ENCODE results near the gene DUSP8. TPM values are rescaled to one million over a fixed set of nuclear protein-coding genes. Genes with fewer than 3 reads are reported as not detected.

The DUSP8 gene
- total RNA-seq, 4 donors from 2014 or later: 2.5 to 18.4 (median 13.2) TPM

GRCh38 chr11:1560002-1560648 is 11.9 kb downstream of the DUSP8 start:
- H3K9me3 ChIP-seq: no peaks in the 10 kb centered on the region
- H3K4me3 ChIP-seq: no peak overlapping the region
- no peaks in the 10 kb centered on the region for H3K27me3 ChIP-seq
- peaks cover 0 to 64% (median 8%) of the 10 kb centered on the region in 4 donors for H3K4me1 ChIP-seq
- H3K27ac ChIP-seq: peak overlapping the region in 3 of 4 donors; percentile 71 to 91 (median 84)
- DNase-seq: peak in 1 of 3 donors; percentile 45
- no peak for TF ChIP-seq CTCF (IDR thresholded peaks at IDR 0.05)
- no peak for TF ChIP-seq POLR2A (IDR thresholded peaks at IDR 0.05)
- H3K36me3 ChIP-seq: peaks cover 0 to 28% (median 0%) of the 10 kb centered on the region in 3 donors

- Histone ChIP-seq H3K9me3 (no peaks in the 10 kb centered on the region), H3K4me3 (peak overlapping the region in 2 of 4 donors; percentile 24 to 28), H3K36me3 (peaks cover 0 to 28% (median 0%) of the 10 kb centered on the region in 3 donors), H3K27me3 (no peaks in the 10 kb centered on the region), H3K27ac (peak overlapping the region in 3 of 4 donors; percentile 71 to 91 (median 84)), H3K4me1 (peaks cover 0 to 64% (median 8%) of the 10 kb centered on the region in 4 donors)
- TF ChIP-seq CTCF (IDR thresholded peaks at IDR 0.05) (peak in 2 of 6 experiments; percentile 4 to 7), POLR2A (IDR thresholded peaks at IDR 0.05) (peak in 1 of 2 donors; percentile 84)
- peak; percentile 55 to 94 (median 92) for DNase-seq
These were observed 12.7 kb downstream of the DUSP8 start for GRCh38 chr11:1559111-1559951.

GRCh38 chr11:1558775-1559110 is 13.3 kb downstream of the DUSP8 start:
- H3K27ac ChIP-seq: peak overlapping the region in 3 of 4 donors; percentile 71 to 91 (median 84)
- no peaks in the 10 kb centered on the region for H3K9me3 ChIP-seq
- no peaks in the 10 kb centered on the region for H3K27me3 ChIP-seq
- peaks cover 0 to 58% (median 8%) of the 10 kb centered on the region in 4 donors for H3K4me1 ChIP-seq
- H3K4me3 ChIP-seq: peak overlapping the region in 2 of 4 donors; percentile 24 to 28
- no peak for DNase-seq
- TF ChIP-seq POLR2A (IDR thresholded peaks at IDR 0.05) (no peak), CTCF (IDR thresholded peaks at IDR 0.05) (no peak)
- H3K36me3 ChIP-seq: peaks cover 0 to 23% (median 0%) of the 10 kb centered on the region in 3 donors

GRCh38 chr11:1557904-1558774 is 13.9 kb downstream of the DUSP8 start:
- H3K4me3 ChIP-seq: peak overlapping the region in 2 of 4 donors; percentile 24 to 28
- peaks cover 0 to 52% (median 8%) of the 10 kb centered on the region in 4 donors for H3K4me1 ChIP-seq
- DNase-seq: peak in 1 of 3 donors; percentile 59
- peak overlapping the region in 3 of 4 donors; percentile 71 to 91 (median 84) for H3K27ac ChIP-seq
- H3K27me3 ChIP-seq: no peaks in the 10 kb centered on the region
- peaks cover 0 to 17% (median 0%) of the 10 kb centered on the region in 3 donors for H3K36me3 ChIP-seq
- H3K9me3 ChIP-seq: no peaks in the 10 kb centered on the region
- TF ChIP-seq POLR2A (IDR thresholded peaks at IDR 0.05) (no peak), CTCF (IDR thresholded peaks at IDR 0.05) (no peak)

Measured in Peyer's patch (tissue), 4 donors.